GM12891 (cell line): ENCODE data around the gene UNC79.

Source experiments
- POLR2A ChIP-seq: IDR thresholded peaks from 2 replicates; pipeline ENCODE4 v1.6.1; 2011; ENCODE audit warnings: low read depth, low read length, control low read depth
- POLR2AphosphoS5 ChIP-seq: IDR thresholded peaks from 2 replicates; pipeline ENCODE4 v1.6.1; 2011; ENCODE audit warnings: low read depth, low read length, control low read depth
- POU2F2 ChIP-seq: IDR thresholded peaks from 2 replicates; pipeline ENCODE4 v1.6.1; 2011; ENCODE audit warnings: low read depth, mild to moderate bottlenecking, control low read depth, low read length, moderate library complexity

GRCh38 chr14:93708800-93709199, 278.1 kb downstream of the UNC79 start:
- no peak for TF ChIP-seq POLR2A
- no peak for TF ChIP-seq POU2F2
- no peak for TF ChIP-seq POLR2AphosphoS5
